Measurements from ENCODE around the gene SIRPA. TPM values are rescaled to one million over a fixed set of nuclear protein-coding genes. Genes with fewer than 3 reads are reported as not detected.
A peak's percentile ranks its signal among the peaks of the same experiment; 100 is the strongest.

The SIRPA gene
- polyA plus RNA-seq, 1 experiment: 21.2 TPM

DNA sequence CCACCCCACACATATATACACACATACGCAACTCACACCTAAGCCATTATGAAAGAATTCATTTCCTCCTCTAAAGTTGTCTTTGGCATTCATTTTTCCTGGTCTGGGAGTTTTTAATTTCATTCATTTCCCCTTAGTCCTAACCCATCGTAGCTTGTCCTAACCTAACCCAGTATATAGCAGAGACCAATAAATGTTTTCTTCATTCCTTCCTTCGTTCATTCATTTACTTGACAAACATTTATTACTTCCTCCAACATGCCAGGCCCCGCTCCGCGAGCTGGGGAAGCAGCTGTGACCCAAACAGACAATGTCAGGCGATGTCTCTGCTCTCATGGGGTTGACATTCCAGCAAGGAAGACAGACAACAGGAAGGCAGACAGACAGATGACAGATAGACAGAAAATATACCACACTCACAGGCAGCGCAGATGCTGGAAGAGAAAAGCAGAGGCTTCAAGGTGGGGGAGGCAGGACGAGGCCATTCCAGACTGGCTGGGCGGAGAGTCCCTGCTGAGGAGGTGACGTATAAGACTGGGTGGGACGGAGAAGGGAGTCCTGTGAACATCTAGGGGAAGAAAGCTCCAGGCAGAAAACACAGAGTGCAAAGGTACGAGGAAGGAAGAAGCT is 33.7 kb upstream of the SIRPA start:
- H3K9me3 ChIP-seq (ENCODE audit: control insufficient read depth, insufficient read depth, low read length): peaks cover 3% of the 10 kb centered on the region
- H3K27ac ChIP-seq (ENCODE audit: low read depth, low read length): no peak overlapping the region
- H3K27me3 ChIP-seq (ENCODE audit: control insufficient read depth, insufficient read depth, low read length): peaks cover 4% of the 10 kb centered on the region
- TF ChIP-seq, protein P1, sequence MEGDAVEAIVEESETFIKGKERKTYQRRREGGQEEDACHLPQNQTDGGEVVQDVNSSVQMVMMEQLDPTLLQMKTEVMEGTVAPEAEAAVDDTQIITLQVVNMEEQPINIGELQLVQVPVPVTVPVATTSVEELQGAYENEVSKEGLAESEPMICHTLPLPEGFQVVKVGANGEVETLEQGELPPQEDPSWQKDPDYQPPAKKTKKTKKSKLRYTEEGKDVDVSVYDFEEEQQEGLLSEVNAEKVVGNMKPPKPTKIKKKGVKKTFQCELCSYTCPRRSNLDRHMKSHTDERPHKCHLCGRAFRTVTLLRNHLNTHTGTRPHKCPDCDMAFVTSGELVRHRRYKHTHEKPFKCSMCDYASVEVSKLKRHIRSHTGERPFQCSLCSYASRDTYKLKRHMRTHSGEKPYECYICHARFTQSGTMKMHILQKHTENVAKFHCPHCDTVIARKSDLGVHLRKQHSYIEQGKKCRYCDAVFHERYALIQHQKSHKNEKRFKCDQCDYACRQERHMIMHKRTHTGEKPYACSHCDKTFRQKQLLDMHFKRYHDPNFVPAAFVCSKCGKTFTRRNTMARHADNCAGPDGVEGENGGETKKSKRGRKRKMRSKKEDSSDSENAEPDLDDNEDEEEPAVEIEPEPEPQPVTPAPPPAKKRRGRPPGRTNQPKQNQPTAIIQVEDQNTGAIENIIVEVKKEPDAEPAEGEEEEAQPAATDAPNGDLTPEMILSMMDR (IDR thresholded peaks at IDR 0.05; ENCODE audit: low read depth, low read length): no peak
- POLR2A ChIA-PET: interaction anchor here (1.4 kb wide), 1 partner anchor 49 kb away, joined by 3 read pairs; no protein-coding TSS in a partner anchor
- no peak for DNase-seq (ENCODE audit: low read depth, low spot score)
- CTCF ChIA-PET: interaction anchor here (0.8 to 1.4 kb wide), 3 partner anchors 8 to 84 kb away, joined by 3 to 5 read pairs (median 3); no protein-coding TSS in a partner anchor
- H3K4me3 ChIP-seq (ENCODE audit: low read depth, low read length): peak overlapping the region; percentile 15; the same call in 1 of the 2 replicates

DNA sequence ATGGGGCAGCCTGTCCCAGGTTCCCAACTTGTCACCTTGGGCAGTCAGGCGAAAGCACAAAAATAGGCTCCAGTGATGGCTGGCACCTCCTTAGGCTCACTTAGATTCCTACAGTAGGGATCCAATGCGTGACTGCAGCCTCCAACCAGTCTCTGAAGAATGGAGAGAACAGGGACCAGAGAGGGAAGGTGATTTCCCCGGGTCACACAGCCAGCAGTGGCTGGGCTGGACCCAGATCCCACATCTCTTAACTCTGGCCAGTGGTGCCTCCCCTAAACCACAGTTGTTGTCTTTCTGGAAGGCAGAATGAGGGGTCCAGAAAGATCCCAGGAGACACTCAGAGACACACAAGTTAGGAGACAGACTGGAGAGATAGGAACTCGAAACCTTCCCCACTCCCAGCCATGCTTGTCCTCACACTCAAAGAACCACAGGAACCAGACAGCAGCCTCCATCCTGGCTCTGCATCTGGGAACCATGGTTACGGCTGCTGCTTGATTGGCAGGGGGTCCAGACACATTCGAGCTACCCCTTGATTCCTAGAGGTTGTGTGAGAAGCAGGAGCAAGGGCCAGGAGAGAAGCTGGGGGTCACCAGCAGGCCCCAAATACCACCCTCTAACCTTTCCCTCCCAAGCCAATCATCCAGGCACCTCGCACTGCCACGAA is 33.1 kb upstream of the SIRPA start:
- Histone ChIP-seq H3K9me3 (ENCODE audit: control insufficient read depth, insufficient read depth, low read length) (peaks cover under 1% of the 10 kb centered on the region), H3K27me3 (ENCODE audit: control insufficient read depth, insufficient read depth, low read length) (peaks cover 4% of the 10 kb centered on the region), H3K27ac (ENCODE audit: low read depth, low read length) (peak overlapping the region; percentile 11), H3K4me3 (ENCODE audit: low read depth, low read length) (no peak overlapping the region)
- ChIA-PET POLR2A (no interaction called here), CTCF (no interaction called here)
- no peak for DNase-seq (ENCODE audit: low read depth, low spot score)
- TF ChIP-seq, protein P1 (IDR thresholded peaks at IDR 0.05; ENCODE audit: low read depth, low read length): no peak

GRCh38 chr20:1862663-1863053 is 32.5 kb upstream of the SIRPA start:
- no peak overlapping the region for H3K27ac ChIP-seq (ENCODE audit: low read depth, low read length)
- CTCF ChIA-PET: no interaction called here
- no peak for DNase-seq (ENCODE audit: low read depth, low spot score)
- peaks cover 4% of the 10 kb centered on the region for H3K27me3 ChIP-seq (ENCODE audit: control insufficient read depth, insufficient read depth, low read length)
- no peaks in the 10 kb centered on the region for H3K9me3 ChIP-seq (ENCODE audit: control insufficient read depth, insufficient read depth, low read length)
- TF ChIP-seq, protein P1 (IDR thresholded peaks at IDR 0.05; ENCODE audit: low read depth, low read length): no peak
- H3K4me3 ChIP-seq (ENCODE audit: low read depth, low read length): no peak overlapping the region
- POLR2A ChIA-PET: no interaction called here

GRCh38 chr20:1863296-1863695 is 31.9 kb upstream of the SIRPA start:
- no peak overlapping the region for H3K27ac ChIP-seq (ENCODE audit: low read depth, low read length)
- no peaks in the 10 kb centered on the region for H3K9me3 ChIP-seq (ENCODE audit: control insufficient read depth, insufficient read depth, low read length)
- POLR2A ChIA-PET: no interaction called here
- DNase-seq (ENCODE audit: low read depth, low spot score): no peak
- H3K4me3 ChIP-seq (ENCODE audit: low read depth, low read length): no peak overlapping the region
- CTCF ChIA-PET: interaction anchor here (2.1 kb wide), 1 partner anchor 86 kb away, joined by 7 read pairs; no protein-coding TSS in a partner anchor
- TF ChIP-seq, protein P1 (IDR thresholded peaks at IDR 0.05; ENCODE audit: low read depth, low read length): no peak
- peaks cover 4% of the 10 kb centered on the region for H3K27me3 ChIP-seq (ENCODE audit: control insufficient read depth, insufficient read depth, low read length)

DNA sequence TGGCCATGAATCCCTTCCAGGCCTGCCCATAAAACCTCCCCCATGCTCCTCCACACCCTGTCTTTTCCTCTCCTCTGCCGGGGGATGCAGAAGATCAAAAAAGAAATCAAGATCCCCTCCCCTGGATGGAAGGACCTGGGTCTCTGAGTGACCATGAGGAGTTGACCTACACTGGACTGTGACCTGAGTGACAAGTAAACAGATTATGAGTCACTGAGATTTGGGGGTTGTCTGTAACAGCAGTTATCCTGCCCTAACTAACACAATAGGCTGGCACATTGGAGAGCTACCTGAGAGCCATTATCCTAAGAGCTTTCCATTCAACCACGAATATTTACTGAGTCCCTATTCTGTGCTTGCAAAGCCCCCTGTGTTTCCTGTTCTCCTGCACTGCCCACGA is 28.4 kb upstream of the SIRPA start:
- POLR2A ChIA-PET: interaction anchor here (1.0 kb wide), 1 partner anchor 22 kb away, joined by 3 read pairs; no protein-coding TSS in a partner anchor
- Histone ChIP-seq H3K9me3 (ENCODE audit: control insufficient read depth, insufficient read depth, low read length) (no peaks in the 10 kb centered on the region), H3K4me3 (ENCODE audit: low read depth, low read length) (no peak overlapping the region), H3K27ac (ENCODE audit: low read depth, low read length) (no peak overlapping the region), H3K27me3 (ENCODE audit: control insufficient read depth, insufficient read depth, low read length) (peaks cover 4% of the 10 kb centered on the region)
- CTCF ChIA-PET: interaction anchor here (1.0 kb wide), 1 partner anchor 23 kb away, joined by 3 read pairs; no protein-coding TSS in a partner anchor
- TF ChIP-seq, protein P1 (IDR thresholded peaks at IDR 0.05; ENCODE audit: low read depth, low read length): no peak
- DNase-seq (ENCODE audit: low read depth, low spot score): no peak
